Nephron progenitor cell (in vitro differentiated cells): Measurements from ENCODE around the gene TAF4.

Experiments
- DNase-seq: peaks from one replicate; pipeline ENCODE4 v3.0.0; 2021
- H3K27ac Mint-ChIP-seq: 2 replicates; pipeline ENCODE4 v1.8.0; 2021; ENCODE audit warnings: mild to moderate bottlenecking, moderate library complexity, mixed read lengths
- H3K27me3 Mint-ChIP-seq: 2 replicates; pipeline ENCODE4 v1.8.0; 2021; ENCODE audit warnings: mild to moderate bottlenecking, low read depth, mixed read lengths; ENCODE audit not compliant: poor library complexity
- H3K36me3 Mint-ChIP-seq: 2 replicates; pipeline ENCODE4 v1.8.0; 2021; ENCODE audit warnings: low read depth, mixed read lengths
- H3K4me1 Mint-ChIP-seq: 2 replicates; pipeline ENCODE4 v1.8.0; 2021; ENCODE audit warnings: mixed read lengths
- H3K4me3 Mint-ChIP-seq: 2 replicates; pipeline ENCODE4 v1.8.0; 2021; ENCODE audit warnings: mild to moderate bottlenecking, moderate library complexity, mixed read lengths
- H3K9me3 Mint-ChIP-seq: 2 replicates; pipeline ENCODE4 v1.8.0; 2021; ENCODE audit warnings: mild to moderate bottlenecking, moderate library complexity, mixed read lengths
- TF ChIP-seq, protein P1 (sequence below): fragments of 200-600 bp; sonication (generic); IDR thresholded peaks from 2 replicates; pipeline ENCODE4 v1.5.0; 2021; ENCODE audit warnings: antibody characterized with exemption

TAF4 gene

DNA sequence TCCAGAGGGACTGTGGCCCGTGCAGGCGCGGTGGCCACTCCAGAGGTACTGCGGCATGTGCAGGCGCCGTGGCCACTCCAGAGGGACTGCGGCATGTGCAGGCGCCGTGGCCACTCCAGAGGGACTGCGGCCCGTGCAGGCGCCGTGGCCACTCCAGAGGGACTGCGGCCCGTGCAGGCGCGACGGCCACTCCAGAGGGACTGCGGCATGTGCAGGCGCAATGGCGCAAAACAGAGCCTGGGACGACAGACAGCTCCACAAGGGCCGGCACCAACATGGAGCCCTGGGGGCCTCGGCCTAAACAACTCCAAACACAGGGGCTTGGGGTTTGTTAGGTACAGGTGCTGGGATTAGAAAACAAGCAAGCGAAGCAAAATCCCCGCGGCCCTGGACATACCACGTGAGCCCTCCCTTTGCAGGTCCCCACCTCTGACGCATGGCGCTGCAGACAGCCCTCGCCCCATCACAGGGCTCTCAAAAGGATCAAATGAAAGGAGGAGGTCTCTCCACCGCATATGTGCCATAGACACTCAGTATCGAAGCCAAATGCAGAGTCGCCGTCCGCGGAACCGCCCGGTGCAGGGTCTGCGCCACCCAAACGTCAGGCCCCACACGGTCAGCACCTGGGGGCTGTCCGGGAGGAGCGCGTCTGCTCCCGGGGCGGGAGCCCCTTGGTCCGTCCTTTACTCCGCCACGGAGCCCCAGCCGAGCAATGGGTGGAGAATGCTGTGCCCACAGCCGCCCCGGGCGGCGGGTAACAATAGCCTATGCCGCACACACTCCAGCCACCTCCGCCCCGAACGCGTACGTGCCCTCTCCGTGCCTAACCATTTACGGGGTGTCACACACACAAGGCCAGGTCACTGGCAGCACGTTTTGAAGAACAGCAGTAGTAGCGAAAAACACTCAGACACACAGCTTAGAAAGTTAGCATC lies 85.7 kb downstream of the TAF4 start:
- Mint-ChIP-seq H3K9me3 (no peaks in the 10 kb centered on the region), H3K27me3 (no peaks in the 10 kb centered on the region), H3K27ac (no peak overlapping the region), H3K4me3 (no peak overlapping the region), H3K4me1 (peaks cover 37% of the 10 kb centered on the region), H3K36me3 (peaks cover 25% of the 10 kb centered on the region)
- no peak for DNase-seq
- TF ChIP-seq, protein P1, sequence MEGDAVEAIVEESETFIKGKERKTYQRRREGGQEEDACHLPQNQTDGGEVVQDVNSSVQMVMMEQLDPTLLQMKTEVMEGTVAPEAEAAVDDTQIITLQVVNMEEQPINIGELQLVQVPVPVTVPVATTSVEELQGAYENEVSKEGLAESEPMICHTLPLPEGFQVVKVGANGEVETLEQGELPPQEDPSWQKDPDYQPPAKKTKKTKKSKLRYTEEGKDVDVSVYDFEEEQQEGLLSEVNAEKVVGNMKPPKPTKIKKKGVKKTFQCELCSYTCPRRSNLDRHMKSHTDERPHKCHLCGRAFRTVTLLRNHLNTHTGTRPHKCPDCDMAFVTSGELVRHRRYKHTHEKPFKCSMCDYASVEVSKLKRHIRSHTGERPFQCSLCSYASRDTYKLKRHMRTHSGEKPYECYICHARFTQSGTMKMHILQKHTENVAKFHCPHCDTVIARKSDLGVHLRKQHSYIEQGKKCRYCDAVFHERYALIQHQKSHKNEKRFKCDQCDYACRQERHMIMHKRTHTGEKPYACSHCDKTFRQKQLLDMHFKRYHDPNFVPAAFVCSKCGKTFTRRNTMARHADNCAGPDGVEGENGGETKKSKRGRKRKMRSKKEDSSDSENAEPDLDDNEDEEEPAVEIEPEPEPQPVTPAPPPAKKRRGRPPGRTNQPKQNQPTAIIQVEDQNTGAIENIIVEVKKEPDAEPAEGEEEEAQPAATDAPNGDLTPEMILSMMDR, result no peak

DNA sequence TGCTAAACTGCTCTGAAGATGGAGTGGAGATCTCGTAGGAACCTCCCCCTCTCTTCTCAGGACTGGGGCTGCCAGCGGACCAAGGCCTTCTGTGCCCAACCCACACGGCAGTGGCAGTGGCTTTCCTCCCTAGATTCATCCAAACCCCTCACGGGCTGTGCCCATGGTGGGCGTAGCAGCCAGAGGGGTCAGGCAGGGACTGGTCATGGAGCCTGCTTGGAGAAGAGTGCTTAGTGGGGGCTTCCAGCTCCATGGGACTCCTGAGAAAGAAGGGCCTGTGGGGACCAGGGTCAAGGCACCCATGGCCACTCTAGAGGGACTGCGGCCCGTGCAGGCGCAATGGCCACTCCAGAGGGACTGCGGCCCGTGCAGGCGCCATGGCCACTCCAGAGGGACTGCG lies 86.6 kb downstream of the TAF4 start:
- H3K27me3 Mint-ChIP-seq, result no peaks in the 10 kb centered on the region
- no peaks in the 10 kb centered on the region for H3K9me3 Mint-ChIP-seq
- peaks cover 23% of the 10 kb centered on the region for H3K36me3 Mint-ChIP-seq
- TF ChIP-seq, protein P1, result no peak
- H3K4me1 Mint-ChIP-seq, result peaks cover 44% of the 10 kb centered on the region
- no peak for DNase-seq
- H3K4me3 Mint-ChIP-seq, result no peak overlapping the region
- no peak overlapping the region for H3K27ac Mint-ChIP-seq

DNA sequence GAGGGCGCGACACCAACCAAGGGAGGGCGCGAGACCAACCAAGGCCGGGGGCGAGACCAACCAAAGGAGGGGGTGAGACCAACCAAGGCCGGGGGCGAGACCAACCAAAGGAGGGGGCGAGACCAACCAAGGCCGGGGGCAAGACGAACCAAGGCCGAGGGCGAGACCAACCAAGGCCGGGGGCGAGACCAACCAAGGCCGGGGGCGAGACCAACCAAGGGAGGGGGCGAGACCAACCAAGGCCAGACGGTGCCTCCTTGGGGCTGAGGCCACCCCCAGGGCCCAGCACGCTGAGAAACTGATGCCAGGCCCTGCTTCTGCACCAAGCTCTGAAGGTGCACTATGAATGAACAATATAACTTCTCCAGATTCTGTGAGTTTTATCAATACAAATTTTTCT lies 87.2 kb downstream of the TAF4 start:
- H3K27me3 Mint-ChIP-seq, result no peaks in the 10 kb centered on the region
- H3K36me3 Mint-ChIP-seq, result peaks cover 22% of the 10 kb centered on the region
- TF ChIP-seq, protein P1, result no peak

DNA sequence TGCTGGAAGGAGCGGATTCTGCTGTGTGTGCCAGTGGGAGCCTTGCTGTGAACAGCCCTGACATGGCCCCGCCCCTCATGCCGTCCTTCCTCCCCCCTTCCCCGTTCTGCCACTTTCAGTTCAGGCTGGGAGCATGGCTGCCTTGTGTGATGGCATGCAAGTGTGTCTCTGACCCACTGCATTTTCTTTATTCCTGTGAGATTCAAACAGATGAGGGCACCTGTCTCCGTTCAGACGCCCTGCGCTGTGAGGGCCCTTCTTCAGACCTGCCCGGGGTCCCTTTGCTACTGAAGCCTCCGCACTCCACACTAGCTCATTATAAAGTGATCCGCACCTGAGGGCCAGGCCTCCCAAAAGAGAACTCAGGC lies 88.3 kb downstream of the TAF4 start:
- H3K27me3 Mint-ChIP-seq, result no peaks in the 10 kb centered on the region
- H3K27ac Mint-ChIP-seq, result peak overlapping the region; percentile 77
- no peaks in the 10 kb centered on the region for H3K9me3 Mint-ChIP-seq
- H3K4me3 Mint-ChIP-seq, result no peak overlapping the region
- peaks cover 26% of the 10 kb centered on the region for H3K36me3 Mint-ChIP-seq
- peaks cover 40% of the 10 kb centered on the region for H3K4me1 Mint-ChIP-seq
- no peak for DNase-seq
- TF ChIP-seq, protein P1, result no peak

More for the DNA sequence above, 87.2 kb downstream of the TAF4 start:
- H3K4me1 Mint-ChIP-seq, result peaks cover 40% of the 10 kb centered on the region
- H3K27ac Mint-ChIP-seq, result no peak overlapping the region
- no peaks in the 10 kb centered on the region for H3K9me3 Mint-ChIP-seq
- DNase-seq, result no peak
- no peak overlapping the region for H3K4me3 Mint-ChIP-seq

DNA sequence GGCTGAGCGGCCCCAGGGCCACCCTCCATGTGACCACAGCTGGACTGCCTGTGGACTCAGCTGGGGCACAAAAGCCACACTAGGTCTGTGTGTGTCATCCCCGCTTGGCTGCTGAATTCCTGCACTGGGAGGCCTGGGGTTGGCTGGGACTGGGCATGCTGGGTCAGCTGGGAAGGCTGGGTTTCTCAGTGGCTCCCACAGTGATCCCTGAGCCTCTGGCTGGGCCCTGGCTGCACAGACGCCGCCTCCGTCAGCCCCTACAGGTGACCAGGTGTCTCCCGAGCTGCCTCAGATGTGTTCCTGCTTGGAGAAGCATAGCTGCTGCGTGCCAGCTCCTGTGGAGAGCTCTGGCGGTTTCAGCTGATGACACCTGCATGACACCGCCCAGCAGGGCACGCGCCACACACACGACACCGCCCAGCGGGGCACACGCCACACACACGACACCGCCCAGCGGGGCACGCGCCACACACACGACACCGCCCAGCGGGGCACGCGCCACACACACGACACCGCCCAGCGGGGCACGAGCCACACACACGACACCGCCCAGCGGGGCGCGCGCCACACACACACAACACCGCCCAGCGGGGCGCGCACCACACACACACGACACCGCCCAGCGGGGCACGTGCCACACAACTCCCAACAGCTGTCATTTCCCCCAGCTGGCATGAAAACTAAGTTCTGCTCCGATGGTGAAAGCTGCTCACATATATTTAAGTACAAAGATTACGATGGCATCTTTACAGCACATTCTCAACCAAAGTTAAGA lies 88.8 kb downstream of the TAF4 start:
- H3K4me1 Mint-ChIP-seq, result peaks cover 40% of the 10 kb centered on the region
- peak overlapping the region; percentile 77 for H3K27ac Mint-ChIP-seq
- H3K9me3 Mint-ChIP-seq, result no peaks in the 10 kb centered on the region
- peaks cover 32% of the 10 kb centered on the region for H3K36me3 Mint-ChIP-seq
- no peak for DNase-seq
- H3K4me3 Mint-ChIP-seq, result no peak overlapping the region
- TF ChIP-seq, protein P1, result no peak
- no peaks in the 10 kb centered on the region for H3K27me3 Mint-ChIP-seq
